CD14-positive monocyte (primary cell): ENCODE results near the gene BCR. TPM values are rescaled to one million over a fixed set of nuclear protein-coding genes. Genes with fewer than 3 reads are reported as not detected.

ENCODE experiments used
- DNase-seq, 3 donors: peaks; one replicate each; pipeline ENCODE4 v3.0.0-alpha.2; 2011 to 2022
- H2AFZ ChIP-seq: 2 replicates; pipeline ENCODE4 v1.6.0; 2012; ENCODE audit warnings: mild to moderate bottlenecking, low read depth, low read length, inconsistent platforms; ENCODE audit not compliant: insufficient read depth, poor library complexity, severe bottlenecking
- H3K27ac ChIP-seq, 2 donors: 1 replicate in 1 of 2; 2 replicates in 1 of 2; pipeline ENCODE4 v1.5.1; 2012 to 2013; ENCODE audit warnings: low read length in 2 of 2, control low read depth in 1 of 2, inconsistent platforms in 1 of 2, low read depth in 1 of 2, mild to moderate bottlenecking in 1 of 2
- H3K27me3 ChIP-seq, 2 donors: one replicate each; pipeline versions ENCODE4 v1.6.0 to v1.6.1; 2011 to 2013; ENCODE audit warnings: low read length in 2 of 2; ENCODE audit not compliant: control insufficient read depth in 2 of 2, insufficient read depth in 2 of 2
- H3K36me3 ChIP-seq, 2 donors: replicated peaks in 1 of 2; 1 replicate in 1 of 2; 2 replicates in 1 of 2; pipeline versions ENCODE4 v1.5.1 to v1.6.1; 2012 to 2013; ENCODE audit warnings: low read length in 2 of 2, control low read depth in 1 of 2, inconsistent platforms in 1 of 2, mild to moderate bottlenecking in 1 of 2; ENCODE audit not compliant: insufficient read depth in 2 of 2, control insufficient read depth in 1 of 2
- H3K4me1 ChIP-seq, 2 donors: 1 replicate in 1 of 2; 2 replicates in 1 of 2; pipeline versions ENCODE4 v1.5.1 to v1.6.1; 2012 to 2013; ENCODE audit warnings: low read length in 2 of 2, control low read depth in 1 of 2, inconsistent platforms in 1 of 2, mild to moderate bottlenecking in 1 of 2, moderate library complexity in 1 of 2; ENCODE audit not compliant: insufficient read depth in 2 of 2, control insufficient read depth in 1 of 2
- H3K4me2 ChIP-seq: replicated peaks from 2 replicates; pipeline ENCODE3; 2012; ENCODE audit warnings: low read length, moderate library complexity, mild to moderate bottlenecking; ENCODE audit not compliant: poor library complexity, severe bottlenecking; ENCODE audit errors: extremely low read depth
- H3K4me3 ChIP-seq, 3 experiments: fragments of 200-600 bp in 1 of 3; sonication (generic) in 1 of 3; replicated peaks in 1 of 3; 1 replicate in 2 of 3; 2 replicates in 1 of 3; pipeline ENCODE4 v1.5.1; 2011 to 2013; ENCODE audit warnings: low read length in 3 of 3, mild to moderate bottlenecking in 3 of 3, control low read depth in 2 of 3, low read depth in 2 of 3, inconsistent platforms in 1 of 3, moderate library complexity in 1 of 3
- H3K79me2 ChIP-seq: 2 replicates; pipeline ENCODE4 v1.6.0; 2012; ENCODE audit warnings: mild to moderate bottlenecking, control low read depth, inconsistent platforms, low read length, moderate library complexity; ENCODE audit not compliant: insufficient read depth
- H3K9ac ChIP-seq: 2 replicates; pipeline ENCODE4 v1.6.0; 2017; ENCODE audit warnings: low read length, mild to moderate bottlenecking; ENCODE audit not compliant: insufficient read depth, poor library complexity, severe bottlenecking
- H3K9me3 ChIP-seq, 2 donors: replicated peaks in 1 of 2; 1 replicate in 1 of 2; 2 replicates in 1 of 2; pipeline versions ENCODE4 v1.5.1 to v1.6.1; 2012 to 2013; ENCODE audit warnings: low read length in 2 of 2, control low read depth in 1 of 2; ENCODE audit not compliant: control insufficient read depth in 1 of 2, insufficient read depth in 1 of 2
- H4K20me1 ChIP-seq: 2 replicates; pipeline ENCODE4 v1.6.0; 2012; ENCODE audit warnings: mild to moderate bottlenecking, low read length, control low read depth, moderate library complexity; ENCODE audit not compliant: insufficient read depth
- H3K27ac Mint-ChIP-seq, 7 donors: one replicate each; pipeline ENCODE4 v1.8.0; 2020; ENCODE audit warnings: mild to moderate bottlenecking in 7 of 7, mixed read lengths in 7 of 7, moderate library complexity in 6 of 7, inconsistent platforms in 2 of 7
- H3K27me3 Mint-ChIP-seq, 3 donors: one replicate each; pipeline ENCODE4 v1.8.0; 2021 to 2022; ENCODE audit warnings: low read depth in 3 of 3, mild to moderate bottlenecking in 3 of 3, mixed read lengths in 3 of 3, moderate library complexity in 3 of 3, inconsistent platforms in 1 of 3
- H3K36me3 Mint-ChIP-seq, 2 donors: one replicate each; pipeline ENCODE4 v1.8.0; 2020; ENCODE audit warnings: mixed read lengths in 2 of 2, inconsistent platforms in 1 of 2, mild to moderate bottlenecking in 1 of 2
- H3K4me1 Mint-ChIP-seq: one replicate; pipeline ENCODE4 v1.8.0; 2020; ENCODE audit warnings: mild to moderate bottlenecking, mixed read lengths
- H3K4me3 Mint-ChIP-seq, 2 donors: one replicate each; pipeline ENCODE4 v1.8.0; 2020; ENCODE audit warnings: mild to moderate bottlenecking in 2 of 2, mixed read lengths in 2 of 2, moderate library complexity in 1 of 2
- H3K9me3 Mint-ChIP-seq, 7 donors: one replicate each; pipeline ENCODE4 v1.8.0; 2020 to 2022; ENCODE audit warnings: mixed read lengths in 7 of 7, mild to moderate bottlenecking in 6 of 7, moderate library complexity in 6 of 7, inconsistent platforms in 2 of 7
- WGBS: methylation state at CpG from one replicate; pipeline ENCODE4 v1.1.5; 2013; ENCODE audit warnings: missing lambda C conversion rate; ENCODE audit not compliant: insufficient coverage; 5-methylcytosine and 5-hydroxymethylcytosine counted together
- intact Hi-C, 2 donors: fragments of 100-400 bp; cut with micrococcal nuclease; formaldehyde crosslinking; loops; one replicate each; pipeline versions ENCODE4 v1.15.0 to v1.15.1; 2023
- polyA plus RNA-seq, 3 donors: library from polyadenylated mRNA; depleted of rRNA in 1 of 3; unstranded in 2 of 3; stranded (reverse) in 1 of 3; fragments of 300-500 nt in 2 of 3; fragments of >200 nt in 1 of 3; fragmentation: Illumina TruSeq in 2 of 3; gene quantifications; 1 replicate in 2 of 3; 2 replicates in 1 of 3; pipeline ENCODE4 v1.2.3, GENCODE V29; 2012 to 2021
- TF ChIP-seq, protein P1 (sequence below): fragments of 200-600 bp; IDR thresholded peaks from one replicate; pipeline ENCODE4 v1.8.0; 2022; ENCODE audit warnings: antibody characterized with exemption, mild to moderate bottlenecking

The BCR gene
- polyA plus RNA-seq, 3 donors = 0.97 to 20.9 (median 0.97) TPM

DNA sequence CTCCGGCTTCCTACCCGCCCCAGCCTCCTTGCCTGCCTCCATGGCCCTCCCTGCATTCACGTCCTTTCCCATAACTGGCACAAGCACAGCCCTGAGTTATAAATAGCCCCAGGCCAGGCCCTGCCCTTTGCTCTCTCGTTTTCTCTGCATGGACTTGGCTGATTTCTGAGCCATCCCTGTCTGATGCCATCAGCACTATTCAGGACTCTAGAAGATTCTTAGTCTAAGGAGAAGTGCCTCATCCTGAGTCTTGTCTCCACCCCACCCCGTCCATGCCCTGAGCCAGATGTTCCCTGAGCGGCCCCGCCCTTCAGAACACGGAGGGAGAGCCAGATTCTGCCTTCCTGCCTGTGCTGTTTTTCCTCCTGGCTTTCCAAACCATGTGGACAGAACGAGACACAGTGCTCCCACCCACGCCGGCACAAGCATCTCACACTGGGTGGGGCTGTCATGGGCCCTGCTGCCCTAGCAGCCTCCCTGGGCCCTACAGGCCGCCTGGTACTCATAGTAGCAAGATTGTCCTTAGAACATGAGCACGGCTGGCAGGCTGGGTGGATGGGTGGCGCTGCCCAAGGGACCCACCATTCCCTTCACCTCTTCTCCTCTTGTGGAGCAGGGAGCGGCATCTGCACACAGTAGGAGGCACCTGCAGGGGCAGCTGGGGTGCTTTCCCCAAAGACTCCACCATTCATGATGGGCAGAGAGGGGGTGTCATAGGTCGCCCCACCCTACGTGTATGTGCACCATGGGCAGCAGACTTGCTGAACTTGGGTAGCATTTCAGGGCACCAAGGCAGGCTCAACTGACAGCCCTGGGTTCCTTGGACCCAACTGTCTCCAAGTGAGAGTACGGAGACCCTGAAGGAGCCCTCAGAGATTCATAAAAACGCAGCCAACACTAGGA is 76.9 kb downstream of the BCR start:
- H3K4me1 Mint-ChIP-seq = peaks cover 3% of the 10 kb centered on the region
- H3K27ac Mint-ChIP-seq = peak overlapping the region in 3 of 7 donors; percentile 44 to 65 (median 58)
- no peak for DNase-seq
- H3K9me3 Mint-ChIP-seq = no peaks in the 10 kb centered on the region
- Histone ChIP-seq H3K27ac (peak overlapping the region in 1 of 2 donors; percentile 8), H3K36me3 (peaks cover 60 to 88% of the 10 kb centered on the region in 2 donors), H4K20me1 (peaks cover 46% of the 10 kb centered on the region), H3K9ac (no peak overlapping the region), H3K4me3 (no peak overlapping the region), H3K9me3 (no peaks in the 10 kb centered on the region), H3K79me2 (peaks cover 35% of the 10 kb centered on the region), H2AFZ (no peak overlapping the region), H3K27me3 (no peaks in the 10 kb centered on the region), H3K4me2 (no peak overlapping the region), H3K4me1 (no peaks in the 10 kb centered on the region)
- H3K27me3 Mint-ChIP-seq = peaks cover 0 to 2% (median 0%) of the 10 kb centered on the region in 3 donors
- peaks cover 61 to 72% of the 10 kb centered on the region in 2 donors for H3K36me3 Mint-ChIP-seq
- H3K4me3 Mint-ChIP-seq = no peak overlapping the region
- 91% methylated on average over 16 of the region's 19 CpGs for WGBS
- intact Hi-C loops = no loop called here
- TF ChIP-seq, protein P1, sequence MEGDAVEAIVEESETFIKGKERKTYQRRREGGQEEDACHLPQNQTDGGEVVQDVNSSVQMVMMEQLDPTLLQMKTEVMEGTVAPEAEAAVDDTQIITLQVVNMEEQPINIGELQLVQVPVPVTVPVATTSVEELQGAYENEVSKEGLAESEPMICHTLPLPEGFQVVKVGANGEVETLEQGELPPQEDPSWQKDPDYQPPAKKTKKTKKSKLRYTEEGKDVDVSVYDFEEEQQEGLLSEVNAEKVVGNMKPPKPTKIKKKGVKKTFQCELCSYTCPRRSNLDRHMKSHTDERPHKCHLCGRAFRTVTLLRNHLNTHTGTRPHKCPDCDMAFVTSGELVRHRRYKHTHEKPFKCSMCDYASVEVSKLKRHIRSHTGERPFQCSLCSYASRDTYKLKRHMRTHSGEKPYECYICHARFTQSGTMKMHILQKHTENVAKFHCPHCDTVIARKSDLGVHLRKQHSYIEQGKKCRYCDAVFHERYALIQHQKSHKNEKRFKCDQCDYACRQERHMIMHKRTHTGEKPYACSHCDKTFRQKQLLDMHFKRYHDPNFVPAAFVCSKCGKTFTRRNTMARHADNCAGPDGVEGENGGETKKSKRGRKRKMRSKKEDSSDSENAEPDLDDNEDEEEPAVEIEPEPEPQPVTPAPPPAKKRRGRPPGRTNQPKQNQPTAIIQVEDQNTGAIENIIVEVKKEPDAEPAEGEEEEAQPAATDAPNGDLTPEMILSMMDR = no peak

DNA sequence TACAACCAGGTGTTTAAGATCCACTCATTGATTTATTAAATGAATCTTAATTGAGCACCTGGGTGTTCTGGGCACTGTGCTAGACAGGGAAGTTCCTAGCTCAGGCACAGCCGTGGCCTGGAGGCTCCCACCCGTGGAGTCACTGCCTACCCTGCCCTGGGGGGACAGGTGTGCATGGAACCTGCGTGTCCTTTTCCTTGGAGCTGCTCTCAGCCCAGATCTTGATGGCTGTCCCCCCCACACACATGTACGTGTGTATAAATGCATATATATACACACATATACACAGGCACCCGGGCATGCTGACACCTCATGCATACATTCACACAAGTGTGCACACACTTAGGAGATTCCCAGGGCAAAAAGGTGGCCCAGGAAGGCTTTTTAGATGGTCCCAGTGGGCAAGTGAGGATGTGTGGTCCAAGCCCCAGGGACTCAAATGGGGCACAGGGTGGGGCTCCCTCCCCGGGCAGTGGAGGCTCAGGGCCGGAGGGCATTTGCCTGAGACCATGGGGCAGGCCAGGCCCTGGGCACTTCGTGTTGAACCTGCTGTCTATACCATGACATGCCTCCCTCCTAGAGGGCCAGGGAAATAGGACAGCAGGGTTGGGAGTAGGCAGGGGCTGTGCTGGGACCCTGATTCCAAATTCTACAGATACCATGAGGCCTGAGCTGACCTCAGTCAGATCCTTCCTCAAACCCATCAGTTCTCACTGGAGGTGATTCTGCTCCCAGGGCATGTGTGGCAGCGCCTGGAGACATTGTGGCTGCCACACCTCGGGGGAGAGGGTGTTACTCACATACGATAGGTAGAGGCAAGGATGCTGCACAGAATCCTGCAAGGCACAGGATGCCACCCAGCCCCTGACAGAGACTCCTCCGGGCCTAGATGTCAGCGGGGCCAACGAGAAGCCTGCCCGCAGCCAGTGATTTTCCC is 77.8 kb downstream of the BCR start:
- 96% methylated on average over 10 of the region's 15 CpGs for WGBS
- Mint-ChIP-seq H3K9me3 (no peaks in the 10 kb centered on the region), H3K4me3 (no peak overlapping the region), H3K27me3 (peaks cover 0 to 2% (median 0%) of the 10 kb centered on the region in 3 donors), H3K27ac (peak overlapping the region in 1 of 7 donors; percentile 83), H3K4me1 (peaks cover 3% of the 10 kb centered on the region), H3K36me3 (peaks cover 64 to 78% of the 10 kb centered on the region in 2 donors)
- intact Hi-C loops = no loop called here
- Histone ChIP-seq H4K20me1 (peaks cover 42% of the 10 kb centered on the region), H3K4me3 (no peak overlapping the region), H3K9ac (no peak overlapping the region), H3K27me3 (no peaks in the 10 kb centered on the region), H3K9me3 (no peaks in the 10 kb centered on the region), H3K27ac (no peak overlapping the region), H3K36me3 (peaks cover 61 to 97% of the 10 kb centered on the region in 2 donors), H3K4me1 (no peaks in the 10 kb centered on the region), H2AFZ (no peak overlapping the region), H3K79me2 (peaks cover 29% of the 10 kb centered on the region), H3K4me2 (no peak overlapping the region)
- DNase-seq = no peak
- TF ChIP-seq, protein P1 = no peak
